GM19328 (cell line): Measurements from ENCODE around the gene PDIA3.
"Not testable (repeated sequence)": the region's sequence is repeated elsewhere in the genome, so short reads cannot be mapped to it uniquely, and the experiment has no call there.

Experiments
- ATAC-seq: cut with Tn5 transposase; IDR thresholded peaks from one replicate; pipeline ENCODE4 v1.9.1; 2021; ENCODE audit warnings: mild to moderate bottlenecking, moderate library complexity; ENCODE audit not compliant: unreplicated experiment

The PDIA3 gene

GRCh38 chr15:43776101-43776717 lies 30.0 kb downstream of the PDIA3 start:
- peak; percentile 41 for ATAC-seq

GRCh38 chr15:43776718-43777266 lies 30.6 kb downstream of the PDIA3 start, which contains the start of gene ELL3:
Gene ELL3, minus strand, starts transcription at chr15:43776966. Its CDS starts 65 bp downstream, at chr15:43776901.
- ATAC-seq: peak; percentile 40

DNA sequence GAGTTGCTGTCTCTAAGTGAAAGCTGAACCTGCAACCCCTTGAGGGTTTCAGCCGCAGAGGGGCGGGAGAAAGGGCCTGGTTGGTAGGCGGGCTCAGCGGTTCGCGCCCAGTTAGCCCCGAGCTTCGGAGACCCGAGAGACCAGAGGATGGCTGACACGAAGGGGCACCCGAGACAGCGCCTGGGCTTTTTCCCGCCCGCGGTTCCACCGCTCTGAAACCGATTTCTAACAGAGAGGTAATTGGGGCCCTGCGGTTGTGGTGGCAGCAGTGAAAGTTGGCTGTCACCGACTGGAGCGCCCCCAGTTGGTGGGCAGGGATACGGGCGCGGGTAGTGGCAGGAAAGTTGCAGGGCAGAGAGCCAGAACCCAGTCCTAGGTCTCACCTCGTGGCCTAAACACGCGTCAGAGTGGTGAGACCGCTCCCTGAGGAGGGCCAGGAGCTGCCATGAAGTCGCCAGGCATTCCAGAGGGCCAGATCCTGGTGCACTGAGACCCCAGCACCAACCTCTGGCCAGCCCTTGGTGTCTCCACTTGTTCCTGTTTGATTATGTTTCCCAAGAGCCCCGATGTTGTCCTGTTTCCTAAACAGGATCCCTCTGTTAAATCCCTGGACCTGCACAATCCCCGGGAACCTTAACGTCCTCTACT lies 31.2 kb downstream of the PDIA3 start:
- ATAC-seq: peak; percentile 45

DNA sequence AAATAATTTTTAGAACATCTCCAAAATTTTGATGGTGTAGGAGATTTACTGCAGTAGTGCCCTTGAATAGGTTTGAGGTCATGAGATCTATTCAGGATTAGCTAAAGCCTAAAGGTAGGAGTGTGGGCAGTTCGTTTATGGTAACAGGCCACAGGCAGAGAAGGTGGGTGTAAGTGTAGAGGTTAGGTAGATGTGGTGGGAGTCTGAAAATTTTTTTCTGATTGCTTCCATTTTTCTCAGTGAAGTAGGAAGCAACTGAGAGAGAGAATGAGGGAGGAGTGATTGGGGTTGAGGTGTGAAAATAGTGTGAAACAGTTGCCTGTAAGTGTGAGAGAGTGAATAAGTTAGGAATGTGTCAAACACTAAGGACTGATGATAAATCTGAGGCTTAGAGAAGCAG lies 32.8 kb downstream of the PDIA3 start:
- ATAC-seq: no peak

DNA sequence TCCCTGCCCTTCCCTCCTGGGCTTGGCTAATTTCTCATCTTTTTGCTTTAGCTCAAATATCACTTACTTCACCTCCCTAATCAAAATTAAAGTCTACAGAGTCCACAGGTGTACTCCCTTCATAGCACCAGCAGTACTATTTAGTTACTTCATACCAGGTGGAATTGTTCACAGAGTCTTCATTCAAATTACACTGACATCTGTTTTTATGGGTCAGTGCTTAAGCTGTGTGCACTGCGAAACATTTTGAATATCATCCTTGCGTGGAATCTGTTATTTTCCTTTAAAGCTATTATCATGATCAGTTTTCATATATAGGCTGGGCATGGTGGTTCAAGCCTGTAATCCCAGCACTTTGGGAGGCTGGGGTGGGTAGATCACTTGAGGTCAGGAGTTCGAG lies 43.2 kb downstream of the PDIA3 start:
- no peak for ATAC-seq

GRCh38 chr15:43791993-43792760 lies 45.9 kb downstream of the PDIA3 start, which contains the start of gene SERF2:
Gene SERF2, plus strand, starts transcription at chr15:43792320. Its CDS starts 57 bp downstream, at chr15:43792377.
- ATAC-seq: peak; percentile 83

DNA sequence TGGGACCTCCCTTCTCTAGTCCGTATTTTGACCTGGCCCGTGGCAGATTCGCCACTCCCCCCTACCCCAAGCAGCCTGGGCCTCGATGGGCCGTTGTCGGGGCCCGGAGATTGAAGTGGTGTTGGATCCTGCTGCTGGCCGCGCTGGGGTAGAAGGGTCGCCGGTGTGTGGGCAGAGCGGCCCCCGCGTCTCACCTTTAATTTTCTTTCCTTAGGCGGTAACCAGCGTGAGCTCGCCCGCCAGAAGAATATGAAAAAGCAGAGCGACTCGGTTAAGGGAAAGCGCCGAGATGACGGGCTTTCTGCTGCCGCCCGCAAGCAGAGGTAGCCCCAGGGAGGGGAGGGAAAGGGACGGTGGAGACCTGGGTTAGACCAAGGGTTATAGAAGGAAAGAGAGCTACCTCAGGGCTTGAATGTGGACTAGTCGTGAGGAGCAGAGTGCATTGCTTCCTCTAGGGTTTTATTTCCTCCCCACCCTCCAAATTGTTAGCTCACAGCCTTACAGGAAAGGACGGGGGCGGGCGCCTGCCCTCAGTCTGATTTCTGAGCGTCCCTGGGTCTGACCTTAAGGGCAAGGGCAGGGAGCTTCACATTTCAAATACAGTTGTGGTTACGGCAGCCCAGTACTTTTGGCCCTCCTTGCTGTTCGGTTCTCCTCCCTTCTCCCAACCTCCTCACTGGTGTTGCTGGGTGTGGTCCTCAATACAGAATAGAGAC lies 46.7 kb downstream of the PDIA3 start:
- ATAC-seq: no peak

DNA sequence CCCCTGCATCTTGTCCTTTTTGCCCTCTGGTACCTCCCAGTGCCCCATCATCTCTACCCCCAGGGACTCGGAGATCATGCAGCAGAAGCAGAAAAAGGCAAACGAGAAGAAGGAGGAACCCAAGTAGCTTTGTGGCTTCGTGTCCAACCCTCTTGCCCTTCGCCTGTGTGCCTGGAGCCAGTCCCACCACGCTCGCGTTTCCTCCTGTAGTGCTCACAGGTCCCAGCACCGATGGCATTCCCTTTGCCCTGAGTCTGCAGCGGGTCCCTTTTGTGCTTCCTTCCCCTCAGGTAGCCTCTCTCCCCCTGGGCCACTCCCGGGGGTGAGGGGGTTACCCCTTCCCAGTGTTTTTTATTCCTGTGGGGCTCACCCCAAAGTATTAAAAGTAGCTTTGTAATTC lies 47.4 kb downstream of the PDIA3 start:
- no peak for ATAC-seq

DNA sequence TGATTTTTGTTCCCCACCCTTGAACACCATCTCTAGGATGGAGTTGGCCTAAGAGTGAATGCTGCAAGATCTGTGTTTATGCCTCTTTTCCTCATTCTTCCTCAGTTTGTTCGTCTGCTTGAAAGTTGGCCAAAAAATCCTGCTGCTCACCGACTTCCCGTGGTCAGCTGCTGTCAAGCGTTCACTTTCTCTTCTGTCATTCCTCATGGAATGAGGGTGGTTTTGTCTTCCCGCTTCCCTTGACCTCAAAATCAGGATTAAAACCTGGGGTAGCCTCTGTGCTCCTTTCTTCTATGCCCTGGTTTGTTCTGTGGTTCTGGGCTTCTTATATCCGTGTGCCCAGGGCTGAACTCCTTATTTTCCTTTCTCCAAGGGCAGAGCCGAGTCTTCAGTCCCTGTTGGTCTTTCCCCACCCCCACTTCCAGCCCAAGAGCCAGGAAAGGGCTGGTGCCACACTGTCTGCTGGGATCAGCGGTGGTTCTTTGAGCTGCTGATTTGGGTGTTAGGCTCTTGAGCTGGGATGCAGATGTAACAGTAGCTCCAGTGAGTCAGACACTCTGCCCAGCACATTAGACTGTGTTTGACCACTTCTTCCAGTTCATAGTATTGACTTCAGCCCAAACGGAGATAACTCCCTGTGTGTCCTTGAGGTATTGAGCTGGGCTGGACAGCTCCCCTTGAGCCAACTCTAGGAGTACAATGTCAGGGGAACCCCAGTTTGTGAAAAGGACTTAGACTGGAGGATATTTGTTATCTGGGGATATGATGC lies 48.2 kb downstream of the PDIA3 start:
- ATAC-seq: no peak

DNA sequence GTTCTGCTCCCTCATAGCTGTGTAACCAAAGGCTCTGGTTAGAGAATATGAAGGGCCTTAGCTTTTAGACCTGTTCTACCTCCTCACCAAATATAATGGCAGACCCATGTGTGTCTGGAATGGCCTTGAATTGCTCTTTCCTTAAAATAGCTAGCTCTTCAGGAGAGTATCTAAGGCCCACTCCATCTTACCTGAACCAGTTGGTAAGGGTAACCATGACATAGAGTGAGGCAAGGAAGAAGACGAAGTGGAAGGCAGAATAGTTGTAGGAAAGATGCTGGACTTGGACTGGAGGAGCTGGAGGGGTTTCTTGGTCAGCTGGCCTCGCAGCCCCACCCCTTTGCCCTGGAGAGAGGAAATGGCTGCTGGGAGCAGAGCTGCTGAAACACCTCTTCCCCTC lies 49.0 kb downstream of the PDIA3 start:
- no peak for ATAC-seq

- ATAC-seq: no peak
These were observed 49.8 kb downstream of the PDIA3 start for GRCh38 chr15:43795997-43796396.

- ATAC-seq: no peak
These were observed 50.3 kb downstream of the PDIA3 start for GRCh38 chr15:43796566-43796965.

DNA sequence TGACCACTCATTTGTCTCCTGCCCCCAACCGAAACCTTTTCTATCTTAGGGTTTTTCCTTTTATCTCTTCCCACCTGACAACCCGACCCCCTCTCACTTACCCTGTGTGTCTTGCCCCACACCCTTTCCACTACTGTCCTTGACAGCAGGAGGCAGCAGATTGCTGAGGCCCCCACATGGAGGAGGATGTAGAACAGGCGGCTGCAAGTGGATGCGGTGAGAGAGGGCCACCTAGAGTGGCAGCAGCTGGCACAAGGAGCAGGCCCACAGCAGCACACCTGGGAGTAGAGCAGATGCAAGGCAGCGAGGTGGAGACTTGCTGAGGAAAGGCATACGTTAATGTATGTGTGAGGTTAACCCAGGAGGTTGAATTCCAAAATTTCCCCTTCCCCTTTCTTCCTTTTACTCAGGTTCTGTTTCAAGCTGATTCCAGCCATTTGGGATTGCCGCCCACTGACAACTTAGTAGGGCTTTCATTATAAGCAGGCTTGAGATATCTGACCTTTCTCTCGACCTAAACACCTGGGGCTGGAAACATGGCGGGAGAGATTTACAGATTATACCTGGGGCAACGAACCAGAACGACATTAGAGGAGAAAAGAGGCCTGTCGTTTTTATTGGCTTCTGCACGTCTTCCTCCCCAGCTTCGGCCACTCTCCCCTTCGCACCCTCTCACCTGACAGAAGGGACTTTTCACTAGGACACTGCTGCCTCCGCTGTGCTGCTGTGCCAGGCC lies 53.1 kb downstream of the PDIA3 start:
- no peak for ATAC-seq

GRCh38 chr15:43799945-43800285 lies 53.7 kb downstream of the PDIA3 start, which contains the start of gene SERINC4:
Gene SERINC4, minus strand, starts transcription at chr15:43800220. Its CDS starts 234 bp downstream, at chr15:43799986.
- ATAC-seq: no peak

GRCh38 chr15:43800286-43801141 lies 54.3 kb downstream of the PDIA3 start, which contains the start of gene HYPK:
Gene HYPK, plus strand, starts transcription at chr15:43800599. Its CDS starts 24 bp downstream, at chr15:43800623.
- ATAC-seq: peak; percentile 87

- not testable (repeated sequence) for ATAC-seq
These were observed 56.4 kb downstream of the PDIA3 start for GRCh38 chr15:43802676-43803075.

DNA sequence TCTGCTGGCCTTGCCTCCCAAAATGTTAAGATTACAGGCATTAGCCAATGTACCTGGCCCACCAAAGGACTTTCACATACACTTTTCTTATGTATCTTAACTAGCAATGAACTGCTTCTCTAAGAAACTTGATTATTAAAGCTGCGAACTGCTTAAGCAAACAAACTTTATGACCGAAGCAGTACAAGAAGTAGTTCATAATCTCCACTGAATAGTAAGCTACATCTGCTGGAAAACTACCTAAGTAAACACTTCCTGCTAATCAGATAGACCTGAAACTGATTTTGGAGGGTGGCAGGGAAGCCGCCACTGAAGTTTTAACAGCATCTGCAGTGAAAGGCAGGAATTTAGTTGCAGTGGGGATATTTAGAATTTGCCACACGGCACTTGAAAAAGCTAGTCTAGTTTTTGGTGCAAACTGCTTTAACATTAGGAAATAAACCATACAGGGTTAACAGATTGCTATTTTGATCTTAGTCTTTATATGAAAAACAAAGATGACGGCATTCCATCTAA lies 62.3 kb downstream of the PDIA3 start:
- ATAC-seq: no peak
